ENCODE data around the gene SRGAP2B.
"Not testable (repeated sequence)": the region's sequence is repeated elsewhere in the genome, so short reads cannot be mapped to it uniquely, and the experiment has no call there.

The SRGAP2B gene

GRCh38 chr1:144987131-144987530, 108.0 kb downstream of the SRGAP2B start:
- H2AFZ ChIP-seq (ENCODE audit: low read length, unreplicated experiment); H3K27me3 ChIP-seq (ENCODE audit: insufficient read depth, low read length); H3K27ac ChIP-seq (ENCODE audit: low read depth, low read length); H3K36me3 ChIP-seq (ENCODE audit: insufficient read depth, low read length); H3K4me1 ChIP-seq (ENCODE audit: control insufficient read depth, insufficient read depth, low read length, unreplicated experiment); H3K79me2 ChIP-seq (ENCODE audit: control insufficient read depth, insufficient read depth, low read length, unreplicated experiment); H3K4me3 ChIP-seq (ENCODE audit: low read depth, low read length): not testable (repeated sequence)

- H2AFZ ChIP-seq (ENCODE audit: low read length, unreplicated experiment); H3K79me2 ChIP-seq (ENCODE audit: control insufficient read depth, insufficient read depth, low read length, unreplicated experiment); H3K4me3 ChIP-seq (ENCODE audit: low read depth, low read length); H3K36me3 ChIP-seq (ENCODE audit: insufficient read depth, low read length); H3K27ac ChIP-seq (ENCODE audit: low read depth, low read length); H3K4me1 ChIP-seq (ENCODE audit: control insufficient read depth, insufficient read depth, low read length, unreplicated experiment); H3K27me3 ChIP-seq (ENCODE audit: insufficient read depth, low read length): not testable (repeated sequence)
These were observed 108.8 kb downstream of the SRGAP2B start for GRCh38 chr1:144986171-144986860.

- not testable (repeated sequence) for H3K4me3 ChIP-seq (ENCODE audit: low read depth, low read length); H2AFZ ChIP-seq (ENCODE audit: low read length, unreplicated experiment); H3K4me1 ChIP-seq (ENCODE audit: control insufficient read depth, insufficient read depth, low read length, unreplicated experiment); H3K36me3 ChIP-seq (ENCODE audit: insufficient read depth, low read length); H3K27ac ChIP-seq (ENCODE audit: low read depth, low read length); H3K79me2 ChIP-seq (ENCODE audit: control insufficient read depth, insufficient read depth, low read length, unreplicated experiment); H3K27me3 ChIP-seq (ENCODE audit: insufficient read depth, low read length)
These were observed 109.5 kb downstream of the SRGAP2B start for GRCh38 chr1:144985550-144986170.

- not testable (repeated sequence) for H3K27ac ChIP-seq (ENCODE audit: low read depth, low read length); H3K4me3 ChIP-seq (ENCODE audit: low read depth, low read length); H2AFZ ChIP-seq (ENCODE audit: low read length, unreplicated experiment); H3K4me1 ChIP-seq (ENCODE audit: control insufficient read depth, insufficient read depth, low read length, unreplicated experiment); H3K27me3 ChIP-seq (ENCODE audit: insufficient read depth, low read length); H3K36me3 ChIP-seq (ENCODE audit: insufficient read depth, low read length); H3K79me2 ChIP-seq (ENCODE audit: control insufficient read depth, insufficient read depth, low read length, unreplicated experiment)
These were observed 112.2 kb downstream of the SRGAP2B start for GRCh38 chr1:144982802-144983525.

- not testable (repeated sequence) for H3K36me3 ChIP-seq (ENCODE audit: insufficient read depth, low read length); H3K27ac ChIP-seq (ENCODE audit: low read depth, low read length); H3K4me1 ChIP-seq (ENCODE audit: control insufficient read depth, insufficient read depth, low read length, unreplicated experiment); H3K27me3 ChIP-seq (ENCODE audit: insufficient read depth, low read length); H3K79me2 ChIP-seq (ENCODE audit: control insufficient read depth, insufficient read depth, low read length, unreplicated experiment); H2AFZ ChIP-seq (ENCODE audit: low read length, unreplicated experiment); H3K4me3 ChIP-seq (ENCODE audit: low read depth, low read length)
These were observed 114.0 kb downstream of the SRGAP2B start for GRCh38 chr1:144981157-144981556.

- not testable (repeated sequence) for H3K4me1 ChIP-seq (ENCODE audit: control insufficient read depth, insufficient read depth, low read length, unreplicated experiment); H3K4me3 ChIP-seq (ENCODE audit: low read depth, low read length); H2AFZ ChIP-seq (ENCODE audit: low read length, unreplicated experiment); H3K36me3 ChIP-seq (ENCODE audit: insufficient read depth, low read length); H3K27me3 ChIP-seq (ENCODE audit: insufficient read depth, low read length); H3K79me2 ChIP-seq (ENCODE audit: control insufficient read depth, insufficient read depth, low read length, unreplicated experiment); H3K27ac ChIP-seq (ENCODE audit: low read depth, low read length)
These were observed 115.0 kb downstream of the SRGAP2B start for GRCh38 chr1:144979960-144980595.

GRCh38 chr1:144977856-144978255, 117.3 kb downstream of the SRGAP2B start:
- H3K27me3 ChIP-seq (ENCODE audit: insufficient read depth, low read length); H3K27ac ChIP-seq (ENCODE audit: low read depth, low read length); H3K4me1 ChIP-seq (ENCODE audit: control insufficient read depth, insufficient read depth, low read length, unreplicated experiment); H3K79me2 ChIP-seq (ENCODE audit: control insufficient read depth, insufficient read depth, low read length, unreplicated experiment); H2AFZ ChIP-seq (ENCODE audit: low read length, unreplicated experiment); H3K4me3 ChIP-seq (ENCODE audit: low read depth, low read length); H3K36me3 ChIP-seq (ENCODE audit: insufficient read depth, low read length): not testable (repeated sequence)

- H3K27me3 ChIP-seq (ENCODE audit: insufficient read depth, low read length); H3K4me1 ChIP-seq (ENCODE audit: control insufficient read depth, insufficient read depth, low read length, unreplicated experiment); H3K36me3 ChIP-seq (ENCODE audit: insufficient read depth, low read length); H3K27ac ChIP-seq (ENCODE audit: low read depth, low read length); H3K4me3 ChIP-seq (ENCODE audit: low read depth, low read length); H3K79me2 ChIP-seq (ENCODE audit: control insufficient read depth, insufficient read depth, low read length, unreplicated experiment); H2AFZ ChIP-seq (ENCODE audit: low read length, unreplicated experiment): not testable (repeated sequence)
These were observed 123.2 kb downstream of the SRGAP2B start for GRCh38 chr1:144971936-144972335.

- not testable (repeated sequence) for H2AFZ ChIP-seq (ENCODE audit: low read length, unreplicated experiment); H3K27ac ChIP-seq (ENCODE audit: low read depth, low read length); H3K27me3 ChIP-seq (ENCODE audit: insufficient read depth, low read length); H3K36me3 ChIP-seq (ENCODE audit: insufficient read depth, low read length); H3K79me2 ChIP-seq (ENCODE audit: control insufficient read depth, insufficient read depth, low read length, unreplicated experiment); H3K4me3 ChIP-seq (ENCODE audit: low read depth, low read length); H3K4me1 ChIP-seq (ENCODE audit: control insufficient read depth, insufficient read depth, low read length, unreplicated experiment)
These were observed 128.6 kb downstream of the SRGAP2B start for GRCh38 chr1:144966488-144966887.

- H3K36me3 ChIP-seq (ENCODE audit: insufficient read depth, low read length); H3K27me3 ChIP-seq (ENCODE audit: insufficient read depth, low read length); H3K4me3 ChIP-seq (ENCODE audit: low read depth, low read length); H3K4me1 ChIP-seq (ENCODE audit: control insufficient read depth, insufficient read depth, low read length, unreplicated experiment); H3K79me2 ChIP-seq (ENCODE audit: control insufficient read depth, insufficient read depth, low read length, unreplicated experiment); H3K27ac ChIP-seq (ENCODE audit: low read depth, low read length); H2AFZ ChIP-seq (ENCODE audit: low read length, unreplicated experiment): not testable (repeated sequence)
These were observed 130.4 kb downstream of the SRGAP2B start for GRCh38 chr1:144964765-144965164.

GRCh38 chr1:144964186-144964585, 130.9 kb downstream of the SRGAP2B start:
- not testable (repeated sequence) for H3K36me3 ChIP-seq (ENCODE audit: insufficient read depth, low read length); H3K4me3 ChIP-seq (ENCODE audit: low read depth, low read length); H2AFZ ChIP-seq (ENCODE audit: low read length, unreplicated experiment); H3K27ac ChIP-seq (ENCODE audit: low read depth, low read length); H3K79me2 ChIP-seq (ENCODE audit: control insufficient read depth, insufficient read depth, low read length, unreplicated experiment); H3K4me1 ChIP-seq (ENCODE audit: control insufficient read depth, insufficient read depth, low read length, unreplicated experiment); H3K27me3 ChIP-seq (ENCODE audit: insufficient read depth, low read length)
